B cell (primary cell): Measurements from ENCODE around the gene SACM1L. TPM values are rescaled to one million over a fixed set of nuclear protein-coding genes. Genes with fewer than 3 reads are reported as not detected.

Experiments used
- ATAC-seq: fragments of 200-7000 bp; cut with Tn5 transposase; one replicate; pipeline ENCODE4 v1.10.0; 2021; ENCODE audit warnings: low read depth, mild to moderate bottlenecking, moderate number of reproducible peaks, moderate library complexity
- CTCF ChIA-PET: fragments of 350-600 bp; sonication (Branson Sonifier 250); formaldehyde crosslinking; loops from one replicate; lab custom pipeline; 2021; ENCODE audit warnings: antibody characterized with exemption, inconsistent platforms; lab: Charles Lee
- POLR2A ChIA-PET: fragments of 350-600 bp; sonication (Branson Sonifier 250); formaldehyde crosslinking; loops from one replicate; lab custom pipeline; 2021; ENCODE audit warnings: antibody characterized with exemption; lab: Charles Lee
- DNase-seq: peaks from one replicate; pipeline ENCODE4 v3.0.0; 2013
- H2AFZ ChIP-seq: 2 replicates; pipeline ENCODE4 v1.6.1; 2012; ENCODE audit warnings: mild to moderate bottlenecking, low read depth, low read length; ENCODE audit not compliant: insufficient read depth, poor library complexity, severe bottlenecking
- H3K27ac ChIP-seq, 2 donors: 1 replicate in 1 of 2; 2 replicates in 1 of 2; pipeline ENCODE4 v1.5.1; 2012 to 2013; ENCODE audit warnings: low read length in 2 of 2, mild to moderate bottlenecking in 2 of 2, moderate library complexity in 1 of 2
- H3K27me3 ChIP-seq, 4 experiments: fragments of 200-600 bp in 1 of 4; sonication (generic) in 1 of 4; replicated peaks in 1 of 4; 1 replicate in 2 of 4; 2 replicates in 2 of 4; pipeline versions ENCODE4 v1.6.1 to v1.7.0; 2013 to 2016; ENCODE audit warnings: low read length in 3 of 4, mild to moderate bottlenecking in 2 of 4, mixed read lengths in 1 of 4, moderate library complexity in 1 of 4; ENCODE audit not compliant: insufficient read depth in 4 of 4, control insufficient read depth in 3 of 4; ENCODE audit errors: control extremely low read depth in 1 of 4
- H3K36me3 ChIP-seq, 2 experiments: replicated peaks in 1 of 2; 1 replicate in 1 of 2; 2 replicates in 1 of 2; pipeline versions ENCODE4 v1.6.1 to v1.7.1; 2013; ENCODE audit warnings: low read length in 1 of 2; ENCODE audit not compliant: insufficient read depth in 2 of 2, control insufficient read depth in 1 of 2; ENCODE audit errors: control extremely low read depth in 1 of 2, extremely low read depth in 1 of 2
- H3K4me1 ChIP-seq, 2 donors: fragments of 200-600 bp in 1 of 2; sonication (generic) in 1 of 2; 1 replicate in 1 of 2; 2 replicates in 1 of 2; pipeline versions ENCODE4 v1.5.1 to v1.6.1; 2013 to 2017; ENCODE audit warnings: low read length in 2 of 2; ENCODE audit not compliant: control insufficient read depth in 2 of 2, insufficient read depth in 2 of 2
- H3K4me2 ChIP-seq: replicated peaks from 2 replicates; pipeline ENCODE3; 2012; ENCODE audit warnings: mild to moderate bottlenecking, low read depth, low read length; ENCODE audit not compliant: poor library complexity, severe bottlenecking
- H3K4me3 ChIP-seq, 5 experiments: fragments of 200-600 bp in 1 of 5; sonication (generic) in 1 of 5; 1 replicate in 3 of 5; 2 replicates in 2 of 5; pipeline versions ENCODE4 v1.5.1 to v1.7.0; 2011 to 2016; ENCODE audit warnings: low read length in 4 of 5, mild to moderate bottlenecking in 4 of 5, low read depth in 2 of 5, control low read depth in 1 of 5, moderate library complexity in 1 of 5; ENCODE audit not compliant: insufficient read depth in 1 of 5; ENCODE audit errors: control extremely low read depth in 1 of 5, extremely low read depth in 1 of 5
- H3K79me2 ChIP-seq: fragments of 200-600 bp; sonication (generic); one replicate; pipeline ENCODE4 v1.6.0; 2016; ENCODE audit warnings: low read length; ENCODE audit not compliant: control insufficient read depth, insufficient read depth
- H3K9ac ChIP-seq: fragments of 200-600 bp; sonication (generic); 2 replicates; pipeline ENCODE4 v1.6.1; 2017; ENCODE audit warnings: mild to moderate bottlenecking, low read length, moderate library complexity
- H3K9me3 ChIP-seq, 3 donors: one replicate each; pipeline versions ENCODE4 v1.6.1 to v1.7.1; 2013; ENCODE audit warnings: low read length in 2 of 3; ENCODE audit not compliant: control insufficient read depth in 2 of 3, insufficient read depth in 1 of 3; ENCODE audit errors: control extremely low read depth in 1 of 3
- H4K20me1 ChIP-seq: 2 replicates; pipeline ENCODE4 v1.6.0; 2012; ENCODE audit warnings: mild to moderate bottlenecking, low read length; ENCODE audit not compliant: insufficient read depth, control insufficient read depth, poor library complexity, severe bottlenecking
- H3K27ac Mint-ChIP-seq: one replicate; pipeline ENCODE4 v1.8.0; 2021; ENCODE audit warnings: mixed read lengths
- H3K27me3 Mint-ChIP-seq: one replicate; pipeline ENCODE4 v1.8.0; 2021; ENCODE audit warnings: mixed read lengths
- H3K4me1 Mint-ChIP-seq: one replicate; pipeline ENCODE4 v1.8.0; 2021; ENCODE audit warnings: mixed read lengths
- H3K4me3 Mint-ChIP-seq: one replicate; pipeline ENCODE4 v1.8.0; 2021; ENCODE audit warnings: mixed read lengths
- H3K9me3 Mint-ChIP-seq: one replicate; pipeline ENCODE4 v1.8.0; 2022; ENCODE audit warnings: mixed read lengths; ENCODE audit not compliant: insufficient read depth
- EZH2 ChIP-seq: IDR thresholded peaks from 2 replicates; pipeline ENCODE4 v1.6.1; 2012; ENCODE audit warnings: borderline replicate concordance, low read depth, mild to moderate bottlenecking, moderate library complexity, low read length; ENCODE audit not compliant: insufficient read depth, poor library complexity, severe bottlenecking
- WGBS: methylation state at CpG from one replicate; pipeline ENCODE4 v1.1.5; 2013; ENCODE audit warnings: missing lambda C conversion rate; ENCODE audit not compliant: insufficient coverage; 5-methylcytosine and 5-hydroxymethylcytosine counted together
- intact Hi-C: fragments of 100-400 bp; cut with micrococcal nuclease; formaldehyde crosslinking; loops from one replicate; pipeline ENCODE4 v1.10.0; 2022
- polyA plus RNA-seq: library from polyadenylated mRNA; depleted of rRNA; stranded (reverse); fragments of >200 nt; gene quantifications from 2 replicates; pipeline ENCODE4 v1.2.3, GENCODE V29; 2012
- total RNA-seq, 2 donors: library from RNA; stranded (reverse); fragments of 120-200 nt in 1 of 2; gene quantifications; 1 replicate in 1 of 2; 2 replicates in 1 of 2; pipeline versions ENCODE4 v1.2.3 to v1.2.4, GENCODE V29; 2013 to 2022
- TF ChIP-seq, protein P1 (sequence below): fragments of 200-600 bp; IDR thresholded peaks from one replicate; pipeline ENCODE4 v1.8.0; 2022; ENCODE audit warnings: antibody characterized with exemption, mild to moderate bottlenecking

Gene SACM1L
- total and polyA plus RNA-seq, 2 donors (not counting 1 experiment from before 2014, with no cell fraction given) = 20.7 to 85.7 TPM

DNA sequence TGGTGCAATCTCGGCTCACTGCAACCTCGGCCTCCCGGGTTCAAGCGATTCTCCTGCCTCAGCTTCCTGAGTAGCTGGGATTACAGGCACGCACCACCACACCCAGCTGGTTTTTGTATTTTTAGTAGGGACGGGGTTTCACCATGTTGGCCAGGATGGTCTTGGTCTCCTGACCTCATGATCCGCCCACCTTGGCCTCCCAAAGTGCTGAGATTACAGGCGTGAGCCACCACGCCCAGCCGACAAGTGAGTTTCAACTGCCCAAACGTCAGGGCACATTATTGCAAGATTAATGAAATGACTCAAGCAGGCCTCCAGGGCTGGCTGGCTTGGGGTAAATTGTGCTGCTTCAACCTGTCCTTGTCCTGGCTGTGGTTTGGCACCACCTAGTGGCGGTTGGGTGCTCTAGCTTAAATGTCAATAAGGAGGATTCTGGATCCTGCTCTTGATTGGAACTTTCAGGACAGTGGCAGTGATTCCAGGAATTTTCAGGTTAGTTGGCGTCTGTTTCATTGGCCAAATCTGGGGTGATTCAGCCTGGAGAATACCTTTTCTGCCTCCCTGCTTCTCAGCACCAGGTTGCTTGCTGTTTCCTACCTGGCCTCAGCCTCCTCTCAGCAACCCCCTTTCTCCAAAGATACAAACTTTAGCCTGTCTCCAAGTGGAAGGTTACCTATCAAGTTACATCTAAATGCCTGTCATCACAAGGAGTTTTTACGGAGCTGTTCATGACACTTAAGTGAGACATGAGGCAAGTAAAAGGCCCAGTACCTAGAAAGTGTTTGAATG is 32.4 kb upstream of the SACM1L start:
- ChIA-PET POLR2A (interaction anchor here (0.7 to 1.5 kb wide), 4 partner anchors 57 to 145 kb away, joined by 4 to 7 read pairs (median 6); partner anchors contain the start of gene LIMD1), CTCF (interaction anchor here (0.6 to 7.5 kb wide), 42 partner anchors 12 to 431 kb away, joined by 3 to 247 read pairs (median 5); partner anchors contain the start of genes LIMD1 and SACM1L)
- Histone ChIP-seq H3K36me3 (peaks cover 0 to 33% of the 10 kb centered on the region in 2 experiments), H2AFZ (no peak overlapping the region), H3K4me2 (no peak overlapping the region), H3K4me3 (no peak overlapping the region), H3K27me3 (no peaks in the 10 kb centered on the region), H3K9ac (no peak overlapping the region), H4K20me1 (peaks cover 71% of the 10 kb centered on the region), H3K4me1 (peaks cover 20 to 21% of the 10 kb centered on the region in 2 donors), H3K79me2 (peaks cover 86% of the 10 kb centered on the region), H3K9me3 (no peaks in the 10 kb centered on the region), H3K27ac (no peak overlapping the region)
- no peaks in the 10 kb centered on the region for H3K27me3 Mint-ChIP-seq
- 25% methylated on average over 7 of the region's 14 CpGs for WGBS
- H3K9me3 Mint-ChIP-seq = no peaks in the 10 kb centered on the region
- H3K4me1 Mint-ChIP-seq = peaks cover 49% of the 10 kb centered on the region
- peak overlapping the region; percentile 53 for H3K27ac Mint-ChIP-seq
- TF ChIP-seq EZH2 = no peak
- TF ChIP-seq, protein P1, sequence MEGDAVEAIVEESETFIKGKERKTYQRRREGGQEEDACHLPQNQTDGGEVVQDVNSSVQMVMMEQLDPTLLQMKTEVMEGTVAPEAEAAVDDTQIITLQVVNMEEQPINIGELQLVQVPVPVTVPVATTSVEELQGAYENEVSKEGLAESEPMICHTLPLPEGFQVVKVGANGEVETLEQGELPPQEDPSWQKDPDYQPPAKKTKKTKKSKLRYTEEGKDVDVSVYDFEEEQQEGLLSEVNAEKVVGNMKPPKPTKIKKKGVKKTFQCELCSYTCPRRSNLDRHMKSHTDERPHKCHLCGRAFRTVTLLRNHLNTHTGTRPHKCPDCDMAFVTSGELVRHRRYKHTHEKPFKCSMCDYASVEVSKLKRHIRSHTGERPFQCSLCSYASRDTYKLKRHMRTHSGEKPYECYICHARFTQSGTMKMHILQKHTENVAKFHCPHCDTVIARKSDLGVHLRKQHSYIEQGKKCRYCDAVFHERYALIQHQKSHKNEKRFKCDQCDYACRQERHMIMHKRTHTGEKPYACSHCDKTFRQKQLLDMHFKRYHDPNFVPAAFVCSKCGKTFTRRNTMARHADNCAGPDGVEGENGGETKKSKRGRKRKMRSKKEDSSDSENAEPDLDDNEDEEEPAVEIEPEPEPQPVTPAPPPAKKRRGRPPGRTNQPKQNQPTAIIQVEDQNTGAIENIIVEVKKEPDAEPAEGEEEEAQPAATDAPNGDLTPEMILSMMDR = peak; percentile 91
- peak; percentile 89 for ATAC-seq
- peak; percentile 88 for DNase-seq
- H3K4me3 Mint-ChIP-seq = no peak overlapping the region
- intact Hi-C loops = loop anchor here (1.0 to 5.0 kb wide), 3 partner anchors 44 to 145 kb away; no protein-coding TSS in a partner anchor

DNA sequence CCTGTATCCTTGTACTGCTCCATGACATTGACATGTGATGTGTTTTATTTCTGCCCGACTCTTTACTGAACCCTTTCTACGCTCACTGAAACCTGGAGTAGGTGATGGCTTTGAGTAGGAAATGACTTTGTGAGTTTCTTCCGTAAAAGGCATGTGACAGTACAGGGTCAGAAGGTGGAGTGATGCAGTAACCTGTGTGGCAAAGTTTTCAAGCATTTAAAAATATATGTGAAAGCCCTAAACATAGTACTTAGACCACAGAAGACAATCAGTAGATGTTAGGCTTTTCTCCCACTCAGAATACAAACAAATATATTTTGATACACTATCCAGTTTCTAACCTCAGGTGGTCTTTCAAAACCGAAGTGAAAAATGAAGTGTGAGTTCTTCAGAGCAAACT is 31.3 kb upstream of the SACM1L start:
- H3K9me3 Mint-ChIP-seq = no peaks in the 10 kb centered on the region
- H3K36me3 ChIP-seq = peaks cover 0 to 31% of the 10 kb centered on the region in 2 experiments
- peaks cover 83% of the 10 kb centered on the region for H3K79me2 ChIP-seq
- peak overlapping the region in 1 of 2 donors; percentile 0 for H3K27ac ChIP-seq
- peaks cover 61% of the 10 kb centered on the region for H4K20me1 ChIP-seq
- peaks cover 40% of the 10 kb centered on the region for H3K4me1 Mint-ChIP-seq
- ChIA-PET POLR2A (no interaction called here), CTCF (interaction anchor here (0.7 to 7.5 kb wide), 11 partner anchors 10 to 147 kb away, joined by 3 to 247 read pairs (median 14); partner anchors contain the start of genes LIMD1 and SACM1L)
- WGBS = no CpG with 5 or more reads among the region's 4 CpGs
- no peak overlapping the region for H2AFZ ChIP-seq
- no peak overlapping the region for H3K4me3 ChIP-seq
- TF ChIP-seq, protein P1 = no peak
- no peak for TF ChIP-seq EZH2
- intact Hi-C loops = loop anchor here (5.0 kb wide), 1 partner anchor 46 kb away; no protein-coding TSS in a partner anchor
- no peak overlapping the region for H3K27ac Mint-ChIP-seq
- DNase-seq (no peak), ATAC-seq (no peak)
- H3K9me3 ChIP-seq = no peaks in the 10 kb centered on the region
- no peak overlapping the region for H3K4me3 Mint-ChIP-seq
- no peaks in the 10 kb centered on the region for H3K27me3 ChIP-seq
- no peaks in the 10 kb centered on the region for H3K27me3 Mint-ChIP-seq
- H3K4me2 ChIP-seq = no peak overlapping the region
- peaks cover 13 to 17% of the 10 kb centered on the region in 2 donors for H3K4me1 ChIP-seq
- no peak overlapping the region for H3K9ac ChIP-seq
